KMS-11 (cell line): ENCODE measurements around the gene MAFG.

Source experiments
- H2AFZ ChIP-seq: fragments of 200-600 bp; sonication (generic); 2 replicates; pipeline ENCODE4 v1.6.1; 2016; ENCODE audit warnings: antibody characterized with exemption, mixed run types, low read depth
- H3K27ac ChIP-seq: fragments of 200-600 bp; sonication (generic); 2 replicates; pipeline ENCODE4 v1.6.1; 2016; ENCODE audit warnings: mild to moderate bottlenecking, mixed run types
- H3K27me3 ChIP-seq: fragments of 200-600 bp; sonication (generic); 2 replicates; pipeline ENCODE4 v1.6.1; 2017; ENCODE audit warnings: mild to moderate bottlenecking, low read depth, mixed run types, moderate library complexity; ENCODE audit not compliant: insufficient read depth
- H3K36me3 ChIP-seq: fragments of 200-600 bp; sonication (generic); 2 replicates; pipeline ENCODE4 v1.6.1; 2017; ENCODE audit warnings: mild to moderate bottlenecking, mixed run types; ENCODE audit not compliant: insufficient read depth
- H3K4me1 ChIP-seq: fragments of 200-600 bp; sonication (generic); 2 replicates; pipeline ENCODE4 v1.6.1; 2016; ENCODE audit warnings: mild to moderate bottlenecking, low read depth, mixed run types; ENCODE audit not compliant: poor library complexity, severe bottlenecking
- H3K4me2 ChIP-seq: fragments of 200-600 bp; sonication (generic); 2 replicates; pipeline ENCODE4 v1.7.0; 2016; ENCODE audit warnings: mild to moderate bottlenecking, mixed run types
- H3K4me3 ChIP-seq: fragments of 200-600 bp; sonication (generic); IDR thresholded peaks from 2 replicates; pipeline ENCODE4 v1.6.1; 2017; ENCODE audit warnings: low read depth, low read length, mixed read lengths; ENCODE audit not compliant: insufficient read depth
- H3K79me2 ChIP-seq: fragments of 200-600 bp; sonication (generic); 2 replicates; pipeline ENCODE4 v1.6.1; 2016; ENCODE audit warnings: low read depth, mixed run types; ENCODE audit not compliant: insufficient read depth
- H3K9ac ChIP-seq: fragments of 200-600 bp; sonication (generic); 2 replicates; pipeline ENCODE4 v1.6.1; 2016; ENCODE audit warnings: mild to moderate bottlenecking, mixed run types
- H4K20me1 ChIP-seq: fragments of 200-600 bp; sonication (generic); 2 replicates; pipeline ENCODE4 v1.6.1; 2016; ENCODE audit warnings: mild to moderate bottlenecking, mixed run types; ENCODE audit not compliant: insufficient read depth
- CTCF ChIP-seq: fragments of 200-600 bp; sonication (generic); conservative IDR thresholded peaks from 2 replicates; pipeline ENCODE4 v1.6.1; 2017; ENCODE audit warnings: low read depth, mild to moderate bottlenecking, antibody characterized with exemption, low read length, moderate library complexity, mixed read lengths

The MAFG gene

DNA sequence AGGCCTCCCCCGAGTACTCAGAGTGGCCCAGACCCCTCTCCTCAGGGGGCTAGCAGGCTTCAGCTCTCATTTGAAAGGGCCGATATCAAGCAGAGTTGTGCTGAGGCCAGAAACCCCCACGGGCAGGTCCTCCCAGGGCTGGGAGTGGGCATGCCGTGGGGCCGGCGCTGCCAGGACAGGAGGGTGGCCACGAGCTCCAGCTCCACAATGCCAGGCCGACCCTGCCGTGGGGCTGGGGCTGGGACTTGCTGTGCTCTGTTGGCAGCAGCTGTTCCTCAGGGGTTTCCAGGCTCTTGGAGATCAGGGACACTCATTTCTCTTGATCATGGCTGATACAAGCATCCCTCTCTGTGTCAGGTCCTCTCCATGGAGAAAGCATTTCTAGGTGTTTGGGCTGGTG lies 28.6 kb downstream of the MAFG start:
- Histone ChIP-seq H3K4me2 (no peak overlapping the region), H3K36me3 (no peaks in the 10 kb centered on the region), H3K4me3 (no peak overlapping the region), H2AFZ (no peak overlapping the region), H3K4me1 (no peaks in the 10 kb centered on the region), H3K79me2 (no peaks in the 10 kb centered on the region), H3K27ac (no peak overlapping the region), H4K20me1 (no peaks in the 10 kb centered on the region), H3K27me3 (no peaks in the 10 kb centered on the region), H3K9ac (no peak overlapping the region)
- TF ChIP-seq CTCF = no peak

DNA sequence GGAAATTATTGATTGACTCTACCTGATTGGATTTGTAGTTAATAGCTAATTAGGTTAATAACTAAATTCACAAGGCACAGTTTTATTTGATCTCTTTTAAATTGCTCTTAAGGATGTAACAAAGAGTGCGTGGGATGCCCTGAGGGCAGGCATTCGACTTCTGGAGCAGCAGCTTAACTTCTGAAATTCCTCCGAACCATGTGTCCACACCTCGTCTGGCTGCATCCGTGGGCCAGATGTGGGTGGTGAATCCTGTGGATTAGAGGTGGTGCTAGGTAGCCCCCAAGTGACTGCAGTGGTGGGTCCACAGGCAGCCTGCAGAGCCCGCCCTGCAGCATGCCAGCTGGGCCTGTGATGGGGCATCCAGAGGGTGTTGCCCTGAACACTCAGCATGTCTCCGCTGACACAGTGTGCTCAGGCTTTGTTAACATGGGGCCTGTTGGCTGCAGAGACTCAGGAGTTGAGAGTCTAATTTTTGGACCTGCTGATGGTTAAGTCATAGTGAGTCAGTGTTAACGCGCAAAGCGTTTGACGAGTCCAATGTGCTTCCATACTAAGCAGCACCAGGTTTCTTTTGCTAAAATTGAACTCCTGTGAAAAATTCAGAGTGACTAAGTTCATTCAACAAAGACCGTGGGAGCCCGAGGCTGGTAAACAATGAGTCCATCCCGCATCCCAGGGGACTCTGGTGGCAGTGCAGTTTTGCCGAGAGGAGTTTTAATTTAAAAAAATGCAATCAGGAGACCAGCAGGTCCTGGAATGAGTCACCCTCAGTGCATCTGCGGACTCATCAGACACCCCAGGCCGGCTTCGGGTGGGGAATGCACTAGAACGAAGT lies 29.3 kb downstream of the MAFG start:
- H3K4me3 ChIP-seq = no peak overlapping the region
- H2AFZ ChIP-seq = no peak overlapping the region
- no peak overlapping the region for H3K27ac ChIP-seq
- no peak overlapping the region for H3K4me2 ChIP-seq
- no peaks in the 10 kb centered on the region for H3K36me3 ChIP-seq
- no peaks in the 10 kb centered on the region for H3K27me3 ChIP-seq
- peaks cover under 1% of the 10 kb centered on the region; the same call in 1 of the 2 replicates for H3K79me2 ChIP-seq
- H3K9ac ChIP-seq = no peak overlapping the region
- H3K4me1 ChIP-seq = no peaks in the 10 kb centered on the region
- no peaks in the 10 kb centered on the region for H4K20me1 ChIP-seq
- no peak for TF ChIP-seq CTCF

GRCh38 chr17:81895400-81895799 lies 32.1 kb downstream of the MAFG start:
- Histone ChIP-seq H3K4me1 (peaks cover 7% of the 10 kb centered on the region), H3K79me2 (peaks cover 20% of the 10 kb centered on the region), H3K9ac (no peak overlapping the region), H3K27me3 (no peaks in the 10 kb centered on the region), H3K4me3 (no peak overlapping the region), H4K20me1 (no peaks in the 10 kb centered on the region), H3K4me2 (no peak overlapping the region), H3K36me3 (peaks cover 2% of the 10 kb centered on the region; the same call in 1 of the 2 replicates), H2AFZ (no peak overlapping the region), H3K27ac (no peak overlapping the region)
- TF ChIP-seq CTCF = no peak

- H3K4me3 ChIP-seq = no peak overlapping the region
- peak overlapping the region; percentile 73 for H3K27ac ChIP-seq
- H3K9ac ChIP-seq = peak overlapping the region; percentile 94
- no peaks in the 10 kb centered on the region; the same call in 1 of the 2 replicates for H4K20me1 ChIP-seq
- H2AFZ ChIP-seq = no peak overlapping the region
- no peak for TF ChIP-seq CTCF
- H3K4me2 ChIP-seq = no peak overlapping the region
- H3K79me2 ChIP-seq = peaks cover 60% of the 10 kb centered on the region
- peaks cover 22% of the 10 kb centered on the region for H3K4me1 ChIP-seq
- H3K27me3 ChIP-seq = no peaks in the 10 kb centered on the region
- H3K36me3 ChIP-seq = peaks cover 39% of the 10 kb centered on the region; the same call in 1 of the 2 replicates
These were observed 36.3 kb downstream of the MAFG start for GRCh38 chr17:81891303-81891552.
